Prostate gland (tissue), 2 donors: ENCODE data around the gene MYH3.

Experiments used
- POLR2A ChIP-seq: fragments of 450-650 bp; IDR thresholded peaks from one replicate; pipeline ENCODE4 v1.6.1; 2016; ENCODE audit warnings: antibody characterized with exemption, mild to moderate bottlenecking
- TF ChIP-seq, protein P1 (sequence below), 4 experiments: fragments of 200-600 bp in 2 of 4; fragments of 450-650 bp in 2 of 4; sonication (generic) in 2 of 4; IDR thresholded peaks; 1 replicate in 3 of 4; 2 replicates in 1 of 4; pipeline ENCODE4 v1.5.1; 2016 to 2019; ENCODE audit warnings: antibody characterized with exemption in 4 of 4, mild to moderate bottlenecking in 2 of 4, moderate library complexity in 2 of 4

DNA sequence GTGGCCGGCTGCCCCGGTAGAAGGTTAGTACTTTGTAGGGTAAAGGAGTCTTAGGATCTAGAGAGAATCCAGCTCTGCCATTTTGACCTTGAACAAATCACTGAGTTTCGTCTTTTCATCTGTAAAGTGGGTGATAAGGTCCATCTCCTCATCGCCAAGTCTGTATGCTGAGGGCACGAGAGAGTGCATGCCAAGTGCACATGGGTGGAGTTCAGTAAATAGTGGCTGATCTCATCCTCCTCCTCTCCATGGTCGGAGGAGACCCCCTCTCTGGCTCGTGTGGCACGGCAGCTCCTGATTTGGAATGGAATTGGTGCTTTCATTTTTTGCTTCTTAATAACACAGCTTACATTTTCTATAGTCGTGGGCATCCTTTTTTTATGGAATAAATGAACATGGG is 30.7 kb downstream of the MYH3 start:
- TF ChIP-seq, protein P1, sequence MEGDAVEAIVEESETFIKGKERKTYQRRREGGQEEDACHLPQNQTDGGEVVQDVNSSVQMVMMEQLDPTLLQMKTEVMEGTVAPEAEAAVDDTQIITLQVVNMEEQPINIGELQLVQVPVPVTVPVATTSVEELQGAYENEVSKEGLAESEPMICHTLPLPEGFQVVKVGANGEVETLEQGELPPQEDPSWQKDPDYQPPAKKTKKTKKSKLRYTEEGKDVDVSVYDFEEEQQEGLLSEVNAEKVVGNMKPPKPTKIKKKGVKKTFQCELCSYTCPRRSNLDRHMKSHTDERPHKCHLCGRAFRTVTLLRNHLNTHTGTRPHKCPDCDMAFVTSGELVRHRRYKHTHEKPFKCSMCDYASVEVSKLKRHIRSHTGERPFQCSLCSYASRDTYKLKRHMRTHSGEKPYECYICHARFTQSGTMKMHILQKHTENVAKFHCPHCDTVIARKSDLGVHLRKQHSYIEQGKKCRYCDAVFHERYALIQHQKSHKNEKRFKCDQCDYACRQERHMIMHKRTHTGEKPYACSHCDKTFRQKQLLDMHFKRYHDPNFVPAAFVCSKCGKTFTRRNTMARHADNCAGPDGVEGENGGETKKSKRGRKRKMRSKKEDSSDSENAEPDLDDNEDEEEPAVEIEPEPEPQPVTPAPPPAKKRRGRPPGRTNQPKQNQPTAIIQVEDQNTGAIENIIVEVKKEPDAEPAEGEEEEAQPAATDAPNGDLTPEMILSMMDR (IDR thresholded peaks at IDR 0.05) = no peak
- no peak for TF ChIP-seq POLR2A
